A549 treated with CORT108297 at 1 μM for 4 hours (cell line): ENCODE measurements around the gene MRPL18. TPM values are rescaled to one million over a fixed set of nuclear protein-coding genes. Genes with fewer than 3 reads are reported as not detected.

Experiments used
- total RNA-seq: library from RNA; stranded (reverse); fragments of 200-300 nt; extraction: Qiagen RNA extraction; gene quantifications from 5 replicates; pipeline ENCODE4 v1.2.3, GENCODE V29; 2022

MRPL18 gene
- 84.9 to 103 TPM (median 90.6 TPM) in 5 replicates for total RNA-seq

DNA sequence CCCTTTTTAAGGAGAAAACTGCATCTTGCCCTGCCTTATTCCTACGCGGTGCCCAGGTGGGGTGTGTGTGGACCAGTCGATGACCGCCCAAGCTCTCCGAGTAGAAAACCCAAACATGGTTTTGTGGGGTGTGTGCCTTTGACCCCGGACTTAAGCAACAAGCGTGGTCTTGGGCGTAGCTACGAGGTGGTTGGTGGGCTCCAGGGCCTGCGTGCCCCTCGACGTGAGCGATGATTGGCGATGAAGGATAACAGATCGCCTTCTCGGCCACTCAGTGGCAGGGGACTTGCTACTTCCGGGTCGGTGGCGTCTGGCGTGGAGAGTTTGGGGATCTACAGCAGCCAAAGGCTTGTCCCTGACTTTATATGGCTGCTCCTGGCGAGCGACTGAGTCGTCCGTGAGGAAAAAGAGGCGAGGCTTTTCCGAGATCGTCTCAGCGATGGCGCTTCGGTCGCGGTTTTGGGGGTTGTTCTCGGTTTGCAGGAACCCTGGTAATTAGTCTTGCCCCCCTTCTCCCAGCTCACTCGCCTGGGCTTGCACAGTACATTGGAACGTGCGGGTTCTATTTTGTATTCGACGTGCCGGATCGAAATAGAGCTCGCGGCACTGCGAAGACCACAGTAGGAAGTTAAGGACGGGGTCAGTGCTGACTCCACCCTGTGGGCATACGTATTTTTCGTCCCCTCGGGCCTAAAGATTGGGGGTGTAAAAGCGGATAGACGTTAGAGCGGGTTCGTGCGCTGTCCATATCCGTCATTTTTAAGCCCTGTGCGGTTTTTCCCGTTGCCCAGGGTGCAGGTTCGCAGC lies at the start of gene MRPL18:
TSS of gene MRPL18 (plus strand) at position 319 of the 807 bp plus-strand sequence. CDS start at position 440, 121 bp downstream.

DNA sequence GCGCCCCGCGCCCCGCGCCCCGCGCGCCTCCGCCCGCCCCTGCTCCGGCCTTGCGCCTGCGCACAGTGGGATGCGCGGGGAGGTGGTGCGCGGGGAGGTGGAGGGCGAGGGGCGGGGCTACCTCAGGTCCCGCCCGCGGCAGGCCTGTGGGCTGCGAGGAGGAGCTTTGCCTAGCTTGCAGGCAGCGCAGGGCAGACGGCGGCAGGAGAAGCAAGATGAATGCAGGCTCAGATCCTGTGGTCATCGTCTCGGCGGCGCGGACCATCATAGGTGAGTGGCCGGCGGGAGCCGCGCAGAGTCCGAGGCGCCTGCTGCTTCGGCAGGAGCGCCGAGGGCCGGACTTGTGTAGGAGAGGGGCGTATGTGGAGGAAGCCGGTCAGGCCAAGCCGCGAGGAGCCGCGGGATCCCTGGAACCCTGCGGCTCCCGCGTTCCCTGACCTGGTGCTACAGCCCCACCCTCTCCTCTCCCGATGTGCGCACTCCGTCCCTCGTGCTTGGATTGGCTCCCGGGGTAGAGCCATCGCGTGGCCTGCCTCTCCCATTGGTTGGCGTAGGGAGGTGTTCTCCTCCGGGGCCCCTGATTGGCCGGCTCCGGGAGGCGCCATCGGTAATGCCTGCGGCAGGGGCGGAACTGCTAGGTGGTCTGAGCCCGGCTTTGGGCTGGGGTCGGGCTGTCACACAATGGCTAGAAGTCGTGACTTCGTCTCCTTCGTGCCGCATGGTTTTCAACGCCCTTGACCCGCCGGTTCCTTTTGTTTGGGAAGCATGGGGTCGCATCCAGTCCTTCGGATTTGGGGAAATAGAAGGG lies 28.2 kb upstream of the MRPL18 start, which contains the start of gene ACAT2:
TSS of gene ACAT2 (plus strand) at position 173 of the 808 bp plus-strand sequence. CDS start at position 216, 43 bp downstream.

DNA sequence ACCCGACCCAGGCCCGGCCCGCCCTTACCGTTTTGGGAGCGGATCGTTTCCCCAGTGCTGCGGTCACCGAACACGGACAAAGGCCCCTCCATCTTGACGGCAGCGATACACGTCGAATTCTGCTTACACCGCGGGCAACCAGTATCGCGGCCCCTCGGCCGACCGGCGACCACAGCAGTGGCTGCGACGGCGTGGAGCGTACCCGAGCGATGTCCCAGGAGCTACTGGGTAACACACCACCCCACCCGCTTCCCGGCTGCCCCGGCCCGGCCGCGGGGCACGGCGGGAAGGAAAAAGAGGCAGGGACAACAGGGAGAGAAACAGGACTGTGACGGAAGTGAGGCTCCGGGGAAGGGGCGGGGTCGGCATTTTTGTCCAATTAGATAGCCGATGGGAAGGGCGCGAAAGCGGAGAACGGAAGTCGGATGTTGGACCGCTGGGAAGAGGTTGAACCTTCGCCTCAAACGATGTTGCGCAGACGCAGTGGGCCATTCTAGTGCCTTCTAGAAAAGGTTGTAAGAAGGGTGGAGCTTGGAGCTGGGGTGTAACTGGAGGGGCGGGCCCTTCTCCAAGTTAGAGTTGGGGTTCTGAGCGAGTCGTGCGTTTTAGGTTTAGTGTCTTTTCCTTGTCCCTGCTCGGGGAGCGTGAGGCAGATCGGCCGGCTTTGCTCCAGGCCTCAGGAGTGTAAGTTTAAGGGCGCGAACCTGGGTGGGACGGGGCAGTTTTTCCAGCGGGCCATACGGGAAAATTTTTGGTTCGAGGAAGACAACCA lies 704 bp upstream of the MRPL18 start, which contains the start of gene TCP1:
TSS of gene TCP1 (minus strand) at position 226 of the 772 bp plus-strand sequence. CDS start at position 92, 134 bp downstream.

DNA sequence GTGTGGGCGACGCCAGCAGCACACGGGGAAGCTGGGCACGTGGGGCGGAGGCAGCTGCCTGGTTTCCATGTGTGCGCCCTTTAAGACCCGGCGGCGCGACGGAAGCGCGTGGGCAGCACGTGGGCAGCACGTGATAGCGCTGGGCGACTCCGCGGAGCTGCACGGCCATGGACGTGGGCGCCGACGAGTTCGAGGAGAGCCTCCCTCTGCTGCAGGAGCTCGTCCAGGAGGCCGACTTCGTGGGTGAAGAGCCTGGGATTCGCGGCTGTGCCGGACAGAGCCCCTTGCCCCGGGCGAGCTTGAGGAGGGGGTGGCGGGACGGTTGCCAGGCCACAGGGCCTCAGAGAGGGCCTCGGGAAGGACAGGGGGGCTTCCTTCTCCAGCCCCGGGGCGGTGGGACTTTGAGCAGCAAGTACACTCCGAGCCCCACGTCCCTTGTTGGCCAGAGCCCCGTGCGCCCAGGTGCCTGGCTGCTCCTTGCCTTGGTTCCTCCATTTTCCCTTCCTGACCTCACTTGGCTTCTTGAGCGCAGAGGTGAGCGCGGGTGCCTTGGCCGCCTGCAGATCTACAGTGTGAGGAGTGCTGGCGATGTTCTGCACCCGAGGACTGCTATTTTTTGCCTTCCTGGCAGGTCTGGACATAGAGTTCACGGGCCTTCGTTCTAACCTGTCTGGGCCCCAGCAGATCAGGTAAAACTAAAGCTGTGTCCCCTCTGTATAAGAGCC lies 10.0 kb downstream of the MRPL18 start, which contains the start of gene PNLDC1:
TSS of gene PNLDC1 (plus strand) at position 136 of the 725 bp plus-strand sequence. CDS start at position 168, 32 bp downstream.

Other genes starting within 250 kb of the MRPL18 start
- gene SOD2, start 97.2 kb upstream of the MRPL18 start, total RNA-seq, result 145 to 202 TPM (median 184 TPM) in 5 replicates
- 62.6 to 77.9 TPM (median 69.8 TPM) in 5 replicates for gene WTAP, start 63.0 kb upstream of the MRPL18 start, total RNA-seq
- 24.6 to 29.5 TPM (median 27.0 TPM) in 5 replicates for gene ACAT2, start 28.4 kb upstream of the MRPL18 start, total RNA-seq
- 218 to 255 TPM (median 232 TPM) in 5 replicates for gene TCP1, start 865 bp upstream of the MRPL18 start, total RNA-seq
- 0.06 to 0.13 TPM (median 0.07 TPM) in 5 replicates for gene PNLDC1, start 9.8 kb downstream of the MRPL18 start, total RNA-seq
- not detected in 5 replicates for gene MAS1, start 100.5 kb downstream of the MRPL18 start, total RNA-seq
- 27.6 to 33.4 TPM (median 31.3 TPM) in 5 replicates for gene IGF2R, start 178.6 kb downstream of the MRPL18 start, total RNA-seq